ENCODE measurements around the gene ELOVL1. TPM values are rescaled to one million over a fixed set of nuclear protein-coding genes. Genes with fewer than 3 reads are reported as not detected.
A peak's percentile ranks its signal among the peaks of the same experiment; 100 is the strongest.

The ELOVL1 gene
- total RNA-seq, 4 donors from 2014 or later = 149 to 434 (median 349) TPM

GRCh38 chr1:43315963-43316737, 51.7 kb downstream of the ELOVL1 start:
- no peaks in the 10 kb centered on the region for H3K27me3 ChIP-seq
- TF ChIP-seq, protein P1, sequence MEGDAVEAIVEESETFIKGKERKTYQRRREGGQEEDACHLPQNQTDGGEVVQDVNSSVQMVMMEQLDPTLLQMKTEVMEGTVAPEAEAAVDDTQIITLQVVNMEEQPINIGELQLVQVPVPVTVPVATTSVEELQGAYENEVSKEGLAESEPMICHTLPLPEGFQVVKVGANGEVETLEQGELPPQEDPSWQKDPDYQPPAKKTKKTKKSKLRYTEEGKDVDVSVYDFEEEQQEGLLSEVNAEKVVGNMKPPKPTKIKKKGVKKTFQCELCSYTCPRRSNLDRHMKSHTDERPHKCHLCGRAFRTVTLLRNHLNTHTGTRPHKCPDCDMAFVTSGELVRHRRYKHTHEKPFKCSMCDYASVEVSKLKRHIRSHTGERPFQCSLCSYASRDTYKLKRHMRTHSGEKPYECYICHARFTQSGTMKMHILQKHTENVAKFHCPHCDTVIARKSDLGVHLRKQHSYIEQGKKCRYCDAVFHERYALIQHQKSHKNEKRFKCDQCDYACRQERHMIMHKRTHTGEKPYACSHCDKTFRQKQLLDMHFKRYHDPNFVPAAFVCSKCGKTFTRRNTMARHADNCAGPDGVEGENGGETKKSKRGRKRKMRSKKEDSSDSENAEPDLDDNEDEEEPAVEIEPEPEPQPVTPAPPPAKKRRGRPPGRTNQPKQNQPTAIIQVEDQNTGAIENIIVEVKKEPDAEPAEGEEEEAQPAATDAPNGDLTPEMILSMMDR (IDR thresholded peaks at IDR 0.05) = no peak
- TF ChIP-seq POLR2A (IDR thresholded peaks at IDR 0.05) (no peak), POLR2AphosphoS5 (IDR thresholded peaks at IDR 0.05) (no peak), EP300 (IDR thresholded peaks at IDR 0.05) (no peak)
- H3K4me1 ChIP-seq = no peaks in the 10 kb centered on the region
- no peaks in the 10 kb centered on the region for H3K36me3 ChIP-seq
- DNase-seq (ENCODE audit: low spot score in 2 of 2) = peak in 1 of 2 donors; percentile 28
- 87% methylated on average over 10 of the region's 10 CpGs for WGBS
- H3K27ac ChIP-seq = no peak overlapping the region
- no peaks in the 10 kb centered on the region for H3K9me3 ChIP-seq
- no peak overlapping the region for H3K4me3 ChIP-seq

- H3K4me1 ChIP-seq = no peaks in the 10 kb centered on the region
- H3K36me3 ChIP-seq = no peaks in the 10 kb centered on the region
- no peak for DNase-seq (ENCODE audit: low spot score in 2 of 2)
- TF ChIP-seq, protein P1 (IDR thresholded peaks at IDR 0.05) = no peak
- TF ChIP-seq EP300 (IDR thresholded peaks at IDR 0.05) (no peak), POLR2AphosphoS5 (IDR thresholded peaks at IDR 0.05) (no peak), POLR2A (IDR thresholded peaks at IDR 0.05) (no peak)
- no peaks in the 10 kb centered on the region for H3K9me3 ChIP-seq
- 94% methylated on average over 3 of the region's 3 CpGs for WGBS
- H3K4me3 ChIP-seq = no peak overlapping the region
- no peak overlapping the region for H3K27ac ChIP-seq
- no peaks in the 10 kb centered on the region for H3K27me3 ChIP-seq
These were observed 52.3 kb downstream of the ELOVL1 start for GRCh38 chr1:43315481-43315880.

GRCh38 chr1:43314233-43314632, 53.6 kb downstream of the ELOVL1 start:
- no peaks in the 10 kb centered on the region for H3K4me1 ChIP-seq
- 95% methylated on average over 5 of the region's 5 CpGs for WGBS
- no peak for DNase-seq (ENCODE audit: low spot score in 2 of 2)
- no peak overlapping the region for H3K27ac ChIP-seq
- H3K4me3 ChIP-seq = no peak overlapping the region
- no peaks in the 10 kb centered on the region for H3K36me3 ChIP-seq
- TF ChIP-seq EP300 (IDR thresholded peaks at IDR 0.05) (no peak), POLR2AphosphoS5 (IDR thresholded peaks at IDR 0.05) (no peak), POLR2A (IDR thresholded peaks at IDR 0.05) (no peak)
- TF ChIP-seq, protein P1 (IDR thresholded peaks at IDR 0.05) = no peak
- H3K9me3 ChIP-seq = no peaks in the 10 kb centered on the region
- no peaks in the 10 kb centered on the region for H3K27me3 ChIP-seq

DNA sequence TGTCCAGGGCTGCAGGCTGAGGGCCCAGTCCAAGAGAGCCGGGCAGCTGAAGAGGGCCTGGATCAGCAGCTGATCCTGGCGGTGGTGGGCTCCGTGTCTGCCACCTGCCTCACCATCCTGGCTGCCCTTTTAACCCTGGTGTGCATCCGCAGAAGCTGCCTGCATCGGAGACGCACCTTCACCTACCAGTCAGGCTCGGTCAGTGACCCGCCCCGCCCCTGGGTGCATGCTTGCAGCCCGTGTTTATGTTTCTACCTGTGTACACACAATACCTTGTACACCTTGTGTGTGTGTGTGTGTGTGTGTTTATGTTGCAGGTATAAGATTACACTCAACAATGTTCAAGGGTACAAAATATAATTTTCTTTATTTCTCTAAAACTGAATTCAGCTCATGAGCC, 54.0 kb downstream of the ELOVL1 start:
- Histone ChIP-seq H3K4me3 (no peak overlapping the region), H3K4me1 (no peaks in the 10 kb centered on the region), H3K36me3 (no peaks in the 10 kb centered on the region), H3K9me3 (no peaks in the 10 kb centered on the region), H3K27ac (no peak overlapping the region), H3K27me3 (no peaks in the 10 kb centered on the region)
- DNase-seq (ENCODE audit: low spot score in 2 of 2) = no peak
- no peak for TF ChIP-seq POLR2AphosphoS5 (IDR thresholded peaks at IDR 0.05)
- TF ChIP-seq POLR2A (IDR thresholded peaks at IDR 0.05) = no peak
- TF ChIP-seq, protein P1 (IDR thresholded peaks at IDR 0.05) = no peak
- TF ChIP-seq EP300 (IDR thresholded peaks at IDR 0.05) = no peak
- 92% methylated on average over 10 of the region's 10 CpGs for WGBS

Other genes starting within 250 kb of the ELOVL1 start
- 10 to 100 TPM; 34.7 to 67.0 (median 56.4) TPM for gene EBNA1BP2, start 195.7 kb downstream of the ELOVL1 start, total RNA-seq
- under 1 TPM in 3 of 4 donors, not detected in 1; 0.10 to 0.81 (median 0.11) TPM for gene CFAP57, start 195.7 kb downstream of the ELOVL1 start, total RNA-seq
- gene TMEM125, start 98.0 kb downstream of the ELOVL1 start, total RNA-seq = 10 to 100 TPM in 2 of 4 donors, 1 to 10 TPM in 2; 5.7 to 27.1 (median 14.8) TPM
- gene C1orf210, start 82.4 kb downstream of the ELOVL1 start, total RNA-seq = 10 to 100 TPM in 3 of 4 donors, 1 to 10 TPM in 1; 4.3 to 20.9 (median 16.0) TPM
- gene TIE1, start 67.0 kb downstream of the ELOVL1 start, total RNA-seq = 10 to 100 TPM in 3 of 4 donors, 1 to 10 TPM in 1; 5.4 to 19.0 (median 11.3) TPM
- gene MPL, start 30.2 kb downstream of the ELOVL1 start, total RNA-seq = not detected
- gene CDC20, start 9.0 kb downstream of the ELOVL1 start, total RNA-seq = 10 to 100 TPM in 1 of 4 donors, 1 to 10 TPM in 3; 5.8 to 11.6 (median 7.8) TPM
- gene MED8, start 21.8 kb upstream of the ELOVL1 start, total RNA-seq = 10 to 100 TPM; 26.8 to 43.2 (median 40.3) TPM
- 100 to 1,000 TPM in 1 of 4 donors, 10 to 100 TPM in 3; 44.2 to 132 (median 65.5) TPM for gene SZT2, start 21.9 kb upstream of the ELOVL1 start, total RNA-seq
- gene HYI, start 85.9 kb upstream of the ELOVL1 start, total RNA-seq = 10 to 100 TPM; 27.8 to 55.8 (median 39.5) TPM
- gene PTPRF, start 162.9 kb upstream of the ELOVL1 start, total RNA-seq = 100 to 1,000 TPM; 209 to 373 (median 289) TPM